Smooth muscle cell of the brain vasculature (primary cell): ENCODE results near the gene MGAT4C.
"Not testable (repeated sequence)": the region's sequence is repeated elsewhere in the genome, so short reads cannot be mapped to it uniquely, and the experiment has no call there.

ENCODE experiments used
- DNase-seq: peaks from one replicate; pipeline ENCODE4 v3.0.0-alpha.2; 2012; ENCODE audit warnings: low read depth, low spot score

MGAT4C gene

GRCh38 chr12:86134561-86134960 lies 121.6 kb downstream of the MGAT4C start:
- DNase-seq, result no peak

DNA sequence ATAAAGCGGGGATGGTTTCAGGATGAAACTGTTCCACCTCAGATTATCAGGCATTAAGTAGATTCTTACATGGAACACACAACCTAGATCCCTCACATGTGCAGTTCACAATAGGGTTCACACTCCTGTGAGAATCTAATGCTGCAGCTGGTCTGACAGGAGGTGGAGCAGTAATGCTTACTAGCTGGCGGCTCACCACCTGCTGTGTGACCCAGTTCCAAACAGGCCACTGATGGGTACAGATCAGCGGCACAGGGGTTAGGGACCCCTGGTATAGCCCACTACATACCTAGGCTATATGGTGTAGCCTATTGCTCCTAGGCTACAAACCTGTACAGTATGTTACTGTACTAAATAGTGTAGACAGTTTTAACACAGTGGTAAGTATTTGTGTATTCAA lies 129.3 kb downstream of the MGAT4C start:
- DNase-seq, result not testable (repeated sequence)

- DNase-seq, result no peak
These were observed 133.2 kb downstream of the MGAT4C start for GRCh38 chr12:86122846-86123468.

DNA sequence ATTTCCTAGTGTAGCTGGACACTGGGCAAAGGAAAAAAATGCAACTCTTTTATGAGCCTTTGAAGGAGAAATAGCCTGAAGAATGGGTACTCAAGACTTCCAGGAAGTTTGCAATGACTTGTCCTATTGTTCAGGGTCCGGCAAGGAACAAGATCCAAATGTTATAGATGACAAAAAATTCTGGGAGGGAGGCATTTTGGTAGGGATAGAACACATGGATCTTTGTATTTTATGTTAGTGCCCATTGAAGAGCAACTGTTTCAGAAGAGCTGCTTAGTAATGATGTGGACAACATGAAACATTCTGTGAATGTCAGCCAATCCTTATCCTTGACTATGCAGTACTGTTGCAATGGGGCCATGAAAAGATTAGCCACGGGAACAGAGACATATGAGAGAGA lies 138.0 kb downstream of the MGAT4C start:
- DNase-seq, result no peak

DNA sequence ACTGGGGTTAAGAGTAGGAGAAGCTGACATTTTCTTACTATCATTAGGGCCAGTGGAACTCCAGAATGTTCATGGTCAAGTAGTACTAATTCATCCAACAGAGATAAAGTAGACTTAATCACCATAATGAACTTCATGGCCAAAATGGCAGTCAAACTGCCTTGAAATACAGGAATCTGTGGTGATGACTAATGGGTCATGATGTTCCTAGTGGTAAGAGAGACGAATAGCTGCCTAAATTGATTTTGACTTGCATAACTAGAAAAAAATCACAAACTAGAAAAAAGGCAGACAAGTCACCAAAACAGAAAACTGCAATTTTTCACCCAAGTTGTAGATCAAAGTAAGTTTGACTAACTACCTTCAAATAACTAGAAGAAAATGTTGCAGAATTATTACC lies 138.5 kb downstream of the MGAT4C start:
- DNase-seq, result no peak

DNA sequence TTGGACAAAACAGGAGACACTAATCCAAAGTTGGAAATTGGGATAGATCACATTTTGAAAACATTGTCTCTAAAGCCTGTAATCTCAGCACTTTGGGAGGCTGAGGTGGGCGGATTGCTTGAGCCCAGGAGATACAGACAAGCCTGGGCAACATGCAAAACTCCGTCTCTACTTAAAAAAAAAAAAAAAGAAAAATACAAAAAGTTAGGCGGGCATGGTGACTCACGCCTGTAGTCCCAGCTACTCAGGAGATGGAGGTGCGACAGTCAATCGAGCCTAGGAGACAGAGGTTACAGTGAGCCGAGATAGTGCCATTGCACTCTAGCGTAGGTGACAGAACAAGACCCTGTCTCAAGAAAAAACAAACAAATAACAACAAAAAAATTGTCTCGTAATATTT lies 152.1 kb downstream of the MGAT4C start:
- no peak for DNase-seq

DNA sequence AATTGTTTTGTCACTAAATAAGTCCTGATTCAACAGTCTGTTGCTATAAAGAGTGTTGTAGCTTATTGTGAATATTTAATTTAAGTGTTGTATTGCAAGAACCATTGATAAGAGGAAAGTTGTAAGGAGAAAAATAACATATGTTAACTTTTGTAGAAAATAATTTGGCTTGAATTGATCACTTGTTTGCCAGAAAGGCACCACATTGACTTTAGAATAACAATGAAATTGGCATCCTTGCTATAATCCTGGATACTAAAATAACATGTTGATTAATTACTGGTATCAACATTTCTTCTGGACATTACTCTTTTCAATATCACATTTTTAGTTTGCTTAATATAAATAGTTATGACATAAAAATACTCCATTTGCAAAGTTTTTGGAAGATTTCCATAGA lies 159.0 kb downstream of the MGAT4C start:
- no peak for DNase-seq

GRCh38 chr12:86091681-86092080 lies 164.5 kb downstream of the MGAT4C start:
- no peak for DNase-seq

DNA sequence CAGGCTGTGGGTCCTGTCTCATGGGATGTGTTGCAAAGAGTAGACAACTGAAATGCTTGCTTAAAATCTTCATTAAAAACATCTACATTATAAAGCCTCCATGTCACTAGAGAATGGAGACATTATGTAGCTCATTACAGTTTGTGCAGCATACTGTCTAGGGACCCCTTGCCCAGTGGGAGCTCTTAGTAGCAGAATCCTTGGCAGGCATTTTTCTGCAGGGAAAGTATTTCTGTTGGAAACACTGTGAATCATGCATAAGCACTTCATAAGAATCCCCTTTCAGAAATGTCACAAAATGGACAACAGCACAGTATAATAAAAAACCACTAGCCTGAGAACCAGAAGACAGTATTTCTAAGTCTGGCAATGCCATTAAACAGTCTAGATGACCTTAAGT lies 174.3 kb downstream of the MGAT4C start:
- no peak for DNase-seq

- DNase-seq, result not testable (repeated sequence)
These were observed 197.1 kb downstream of the MGAT4C start for GRCh38 chr12:86059052-86059451.

GRCh38 chr12:86057092-86057845 lies 198.9 kb downstream of the MGAT4C start:
- no peak for DNase-seq

- no peak for DNase-seq
These were observed 203.3 kb downstream of the MGAT4C start for GRCh38 chr12:86052921-86053320.

DNA sequence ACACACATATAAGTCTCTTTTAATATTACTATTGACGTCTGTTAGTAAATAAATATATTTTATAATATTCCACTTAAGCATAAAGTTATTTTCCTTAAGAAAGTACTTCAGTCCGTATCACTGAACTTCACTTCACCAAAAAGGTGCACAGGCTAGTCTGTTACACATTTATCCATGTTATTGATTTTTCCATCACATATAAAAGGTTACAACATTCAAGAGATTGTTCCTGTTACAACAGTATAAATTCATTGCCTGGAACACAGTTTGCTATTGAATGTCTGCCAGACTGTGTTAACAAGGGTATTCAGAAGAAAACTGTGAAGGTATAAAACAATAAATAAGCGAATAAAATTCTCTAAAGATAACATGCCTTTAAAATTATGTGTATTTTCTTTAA lies 206.2 kb downstream of the MGAT4C start:
- DNase-seq, result no peak

GRCh38 chr12:86044396-86044795 lies 211.8 kb downstream of the MGAT4C start:
- DNase-seq, result no peak

- no peak for DNase-seq
These were observed 214.1 kb downstream of the MGAT4C start for GRCh38 chr12:86042062-86042461.

- no peak for DNase-seq
These were observed 237.8 kb downstream of the MGAT4C start for GRCh38 chr12:86018361-86018760.

GRCh38 chr12:86015026-86015425 lies 241.2 kb downstream of the MGAT4C start:
- no peak for DNase-seq

- no peak for DNase-seq
These were observed 249.5 kb downstream of the MGAT4C start for GRCh38 chr12:86006727-86007126.

GRCh38 chr12:85998074-85998473 lies 258.1 kb downstream of the MGAT4C start:
- no peak for DNase-seq

DNA sequence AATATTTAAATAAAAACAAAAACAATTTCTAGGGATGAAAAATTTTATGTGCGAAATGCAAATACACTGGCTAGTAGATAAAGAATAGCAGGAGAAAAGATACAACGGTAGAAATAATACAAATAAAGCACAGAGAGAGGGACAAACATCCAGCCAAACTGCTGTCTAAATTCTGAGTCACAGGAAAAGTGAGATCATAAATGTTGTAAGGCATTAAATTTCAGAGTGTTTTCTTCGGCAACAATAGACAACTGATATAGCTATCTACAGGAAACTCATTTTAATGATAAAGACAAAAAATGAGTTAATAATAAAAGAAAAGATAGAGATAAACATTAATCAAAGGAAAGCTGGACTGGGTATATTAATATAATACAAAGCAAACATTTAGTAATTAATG lies 259.9 kb downstream of the MGAT4C start:
- no peak for DNase-seq

- no peak for DNase-seq
These were observed 262.4 kb downstream of the MGAT4C start for GRCh38 chr12:85993746-85994145.

DNA sequence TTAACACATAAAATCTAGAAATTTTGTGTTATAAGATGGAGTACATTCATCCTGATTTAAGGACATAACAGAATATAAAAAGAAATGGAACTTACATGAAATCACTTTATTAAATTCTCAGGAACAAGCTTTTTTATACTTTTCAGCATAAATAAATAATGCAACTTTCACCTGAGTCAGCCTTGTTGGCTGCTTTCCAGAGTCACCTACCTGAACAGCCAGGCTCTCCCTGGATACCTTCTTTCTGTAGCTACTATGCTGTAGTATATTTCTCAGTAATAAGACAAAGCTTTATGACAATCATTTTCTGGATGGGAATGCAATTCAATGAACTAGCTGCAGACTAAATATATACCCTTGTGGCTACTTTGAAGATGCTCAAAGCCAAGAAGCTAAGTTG lies 270.2 kb downstream of the MGAT4C start:
- no peak for DNase-seq

- DNase-seq, result no peak
These were observed 272.6 kb downstream of the MGAT4C start for GRCh38 chr12:85983601-85984000.

DNA sequence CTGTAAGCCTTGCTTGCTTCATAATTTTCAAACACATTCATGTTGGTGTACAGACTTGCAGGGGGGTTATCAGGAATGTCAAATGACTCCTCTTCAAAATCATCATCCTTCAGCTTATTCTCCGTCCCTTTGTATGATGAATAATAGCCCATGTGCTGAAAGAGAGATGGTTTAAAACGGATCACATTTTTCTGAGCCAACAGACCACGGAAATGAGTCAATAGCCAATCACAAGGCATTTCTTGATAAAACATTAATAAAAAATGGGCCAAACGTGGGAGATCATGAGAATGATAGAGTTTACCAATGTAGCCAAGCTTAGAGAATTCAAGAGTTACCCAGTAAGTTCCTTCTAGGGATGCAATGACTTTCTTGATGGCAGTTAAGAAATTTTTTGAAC lies 276.6 kb downstream of the MGAT4C start:
- no peak for DNase-seq
